HG03520 (cell line): Measurements from ENCODE around the gene MAFB.
A peak's percentile ranks its signal among the peaks of the same experiment; 100 is the strongest.

Source experiments
- ATAC-seq: cut with Tn5 transposase; IDR thresholded peaks from one replicate; pipeline ENCODE4 v1.9.1; 2021; ENCODE audit warnings: mild to moderate bottlenecking, moderate library complexity; ENCODE audit not compliant: unreplicated experiment

Gene MAFB

GRCh38 chr20:40703975-40704530, 15.0 kb upstream of the MAFB start:
- no peak for ATAC-seq

- no peak for ATAC-seq
Observed at GRCh38 chr20:40702504-40702903, 13.5 kb upstream of the MAFB start.

- ATAC-seq: no peak
Observed at GRCh38 chr20:40698744-40699143, 9.7 kb upstream of the MAFB start.

DNA sequence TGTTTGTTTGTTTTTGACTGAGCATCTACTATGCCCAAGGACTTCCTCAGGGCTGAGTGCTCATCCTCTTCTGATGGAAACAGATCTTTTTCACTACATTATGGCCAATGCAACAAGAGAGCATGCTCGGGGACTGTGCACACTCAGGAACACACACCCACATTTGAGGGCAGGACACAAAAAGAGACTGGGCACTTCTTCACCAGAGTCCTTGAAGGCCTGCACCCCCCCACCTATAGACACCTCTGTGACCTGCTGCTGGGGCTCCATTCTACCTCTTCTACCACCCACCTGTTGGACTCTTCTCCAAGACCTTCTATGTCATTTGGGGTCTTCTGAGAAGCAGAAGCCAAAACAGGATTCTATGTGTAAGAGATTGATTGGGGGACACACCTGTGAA, 9.2 kb upstream of the MAFB start:
- ATAC-seq: no peak

DNA sequence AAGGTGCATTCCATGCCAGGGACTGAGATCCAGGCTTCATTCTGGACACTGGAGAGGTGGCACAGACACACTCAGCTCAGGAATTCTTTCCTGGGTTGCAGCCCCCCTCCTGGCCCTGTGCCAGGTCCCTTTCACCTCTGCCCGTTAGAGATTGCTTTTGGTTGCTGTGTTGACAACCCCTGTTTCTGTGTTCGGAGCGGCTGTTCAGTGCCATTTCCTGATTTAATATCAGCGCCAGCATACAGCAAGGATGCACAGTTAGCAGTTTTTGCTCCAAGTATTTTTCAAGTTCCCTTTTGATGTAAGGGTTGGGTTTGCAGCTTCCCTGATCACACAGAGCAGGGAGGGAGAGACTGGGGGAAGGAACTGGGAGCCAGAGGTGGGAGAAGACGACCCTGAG, 8.5 kb upstream of the MAFB start:
- ATAC-seq: no peak

- no peak for ATAC-seq
Observed at GRCh38 chr20:40695214-40695613, 6.2 kb upstream of the MAFB start.

DNA sequence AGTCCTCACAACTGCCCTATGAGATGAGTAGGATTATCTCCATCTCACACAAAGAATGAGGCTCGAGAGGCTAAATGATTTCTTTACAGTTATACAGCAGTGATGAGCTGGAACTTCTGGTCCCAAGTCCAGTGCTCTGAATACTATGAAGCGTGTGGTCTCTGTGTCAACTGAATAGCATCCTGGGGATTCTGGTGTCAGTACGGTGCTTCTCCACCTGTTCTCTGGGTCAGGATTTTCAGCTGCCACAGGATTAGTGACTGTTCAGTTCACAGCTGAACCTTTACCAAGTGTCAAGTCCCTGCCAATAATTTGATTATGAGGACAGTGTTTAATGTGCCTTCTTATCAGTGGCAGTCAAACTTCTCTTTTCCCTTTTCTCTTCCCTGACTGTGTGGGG, 5.2 kb upstream of the MAFB start:
- no peak for ATAC-seq

DNA sequence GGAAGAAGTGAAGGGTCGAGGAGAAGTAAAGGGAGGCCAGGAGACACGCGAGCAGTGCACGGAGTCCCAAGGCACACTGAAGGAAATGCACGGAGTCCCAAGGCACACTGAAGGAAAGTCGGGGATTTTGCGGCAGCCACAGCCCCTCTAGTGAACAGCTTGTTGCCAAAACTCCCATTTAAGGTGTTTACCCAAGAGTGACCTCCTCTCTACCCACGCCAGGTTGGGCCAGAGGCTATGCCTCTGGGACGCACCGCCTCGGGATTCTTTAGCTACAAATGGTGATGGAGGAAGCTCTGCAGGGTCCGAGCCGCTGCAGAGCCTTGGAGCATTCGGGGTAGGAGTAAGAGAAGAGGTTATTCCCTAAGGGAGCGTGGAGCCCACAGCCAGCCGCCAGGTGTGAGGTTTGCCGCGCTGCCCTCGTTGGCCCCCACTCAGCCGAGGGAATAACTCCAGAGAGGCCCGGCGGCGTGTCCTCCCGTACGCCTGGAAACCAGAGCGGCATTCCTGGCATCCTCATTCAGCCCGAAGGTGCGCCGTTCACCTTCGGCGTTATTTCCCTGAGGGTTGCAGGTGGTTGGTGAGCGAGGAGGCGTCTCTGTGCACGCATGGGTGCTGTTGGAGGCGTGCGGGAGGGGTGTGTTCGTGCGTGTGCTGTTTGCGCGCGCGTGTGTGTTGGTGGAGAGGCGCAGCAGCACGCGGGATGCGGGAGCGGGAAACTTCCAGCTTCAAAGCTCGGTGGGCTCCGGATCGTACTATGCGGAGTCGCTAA, 3.4 kb upstream of the MAFB start:
- ATAC-seq: no peak

GRCh38 chr20:40691566-40692239, 2.7 kb upstream of the MAFB start:
- no peak for ATAC-seq

DNA sequence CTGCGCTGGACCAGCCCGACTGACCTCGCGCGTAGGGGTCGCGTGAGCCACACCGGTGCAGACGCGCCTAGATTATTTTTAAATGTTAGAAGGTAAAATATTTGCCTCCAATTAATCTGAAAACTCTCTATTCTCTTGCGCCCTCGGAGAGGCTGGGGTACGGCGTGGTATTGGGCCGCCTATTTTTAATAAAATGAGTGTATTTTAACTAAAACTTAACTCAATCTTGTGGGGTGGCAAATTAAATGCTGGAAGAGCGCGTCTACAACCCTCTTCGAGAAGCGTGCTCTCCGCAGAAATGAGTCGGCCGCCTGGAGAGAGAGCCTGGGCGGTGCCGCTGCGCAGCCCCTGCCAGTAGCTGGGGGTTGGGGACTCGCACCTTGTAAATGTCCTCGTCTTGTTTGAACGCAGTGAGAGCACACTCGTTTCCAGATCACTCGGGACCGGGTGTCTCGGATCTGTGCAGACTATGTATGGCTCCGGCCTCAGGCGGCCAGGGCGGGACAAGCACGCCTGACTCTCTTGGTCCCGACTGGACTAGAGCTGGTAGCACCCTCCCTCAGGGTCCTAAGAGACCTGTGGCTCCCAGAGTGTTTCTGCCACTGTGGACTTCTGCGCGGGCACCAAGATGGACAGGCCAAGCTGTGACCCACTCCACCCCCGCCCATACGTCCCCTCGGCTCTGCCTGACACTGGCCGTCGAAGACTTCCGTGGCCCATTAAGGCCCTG, 2.0 kb upstream of the MAFB start:
- no peak for ATAC-seq

DNA sequence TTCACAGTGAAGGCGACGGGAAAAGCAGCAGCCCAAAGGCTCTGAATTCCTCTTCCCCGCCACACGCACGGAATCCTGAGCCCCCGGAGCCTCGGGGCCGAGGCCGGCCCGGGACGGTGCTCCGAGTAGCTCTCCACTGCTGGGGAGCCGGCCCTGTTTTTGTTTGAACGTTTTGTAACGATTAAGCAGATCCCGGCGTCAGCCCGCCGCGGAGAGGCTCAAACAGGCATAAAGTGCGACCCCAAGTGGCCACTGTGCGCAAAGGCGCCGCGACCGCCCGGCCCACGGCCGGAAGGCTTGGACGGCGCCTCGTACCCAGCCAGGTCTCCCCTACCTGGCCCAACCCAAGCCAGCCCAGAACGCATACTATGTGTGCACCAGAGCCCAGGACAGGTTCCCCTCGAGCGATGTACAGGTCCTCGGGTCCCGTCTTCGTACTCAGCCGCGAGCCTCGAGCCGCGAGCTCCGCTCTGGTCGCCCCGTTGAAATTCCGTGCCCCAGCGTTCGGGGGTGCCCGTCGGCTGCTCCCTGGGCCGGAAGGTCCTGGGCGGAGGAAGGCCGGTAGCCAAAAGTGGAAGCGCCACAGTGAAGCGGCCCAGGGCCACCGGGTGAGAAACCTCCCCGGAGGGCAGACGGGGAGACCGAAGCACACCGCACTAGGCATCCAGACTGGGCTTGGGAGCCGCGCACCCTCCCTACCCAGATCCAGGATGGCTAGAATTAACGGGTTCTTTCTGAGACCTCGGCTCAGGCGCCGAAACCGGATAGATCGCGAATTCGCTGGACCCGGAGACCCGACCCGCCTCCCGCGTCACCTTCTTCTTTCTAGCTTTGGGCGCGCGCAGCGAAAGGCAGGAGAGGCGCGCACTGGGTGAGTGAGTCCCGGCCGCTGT, 1.2 kb upstream of the MAFB start:
- ATAC-seq: peak; percentile 43

GRCh38 chr20:40688129-40689099, 622 bp downstream of the MAFB start:
- peak; percentile 5 for ATAC-seq

DNA sequence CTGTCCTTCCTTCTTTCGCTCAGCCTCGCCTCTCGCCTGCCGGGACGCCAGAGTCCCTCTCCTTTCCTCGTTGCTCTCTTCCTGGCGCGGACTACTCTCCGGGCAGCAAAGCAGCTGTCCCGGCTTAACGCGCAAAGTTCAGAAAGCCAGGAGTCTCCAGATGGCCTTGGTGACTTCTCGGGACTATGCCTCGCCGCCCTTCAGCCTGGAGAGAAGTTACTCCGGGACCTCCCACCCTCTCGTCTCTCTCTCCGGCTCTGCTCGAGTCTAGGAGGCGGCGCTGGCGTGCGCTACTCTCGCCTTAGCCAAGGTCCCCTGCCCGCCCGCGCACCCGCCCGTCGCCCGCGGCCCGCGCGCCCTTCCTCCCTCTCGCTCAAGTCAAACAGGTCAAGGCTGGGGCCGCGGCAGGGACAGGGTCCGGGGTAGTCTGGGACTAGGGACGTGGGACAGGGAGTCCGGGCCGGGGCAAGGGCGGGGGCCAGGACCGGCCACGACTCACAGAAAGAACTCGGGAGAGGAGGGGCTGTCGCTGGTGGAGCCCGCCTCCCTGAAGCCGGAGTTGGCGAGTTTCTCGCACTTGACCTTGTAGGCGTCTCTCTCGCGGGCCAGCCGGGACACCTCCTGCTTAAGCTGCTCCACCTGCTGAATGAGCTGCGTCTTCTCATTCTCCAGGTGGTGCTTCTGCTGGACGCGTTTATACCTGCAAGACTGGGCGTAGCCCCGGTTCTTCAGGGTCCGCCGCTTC, 1.5 kb downstream of the MAFB start:
- ATAC-seq: no peak

- no peak for ATAC-seq
Observed at GRCh38 chr20:40686893-40687292, 2.1 kb downstream of the MAFB start.

DNA sequence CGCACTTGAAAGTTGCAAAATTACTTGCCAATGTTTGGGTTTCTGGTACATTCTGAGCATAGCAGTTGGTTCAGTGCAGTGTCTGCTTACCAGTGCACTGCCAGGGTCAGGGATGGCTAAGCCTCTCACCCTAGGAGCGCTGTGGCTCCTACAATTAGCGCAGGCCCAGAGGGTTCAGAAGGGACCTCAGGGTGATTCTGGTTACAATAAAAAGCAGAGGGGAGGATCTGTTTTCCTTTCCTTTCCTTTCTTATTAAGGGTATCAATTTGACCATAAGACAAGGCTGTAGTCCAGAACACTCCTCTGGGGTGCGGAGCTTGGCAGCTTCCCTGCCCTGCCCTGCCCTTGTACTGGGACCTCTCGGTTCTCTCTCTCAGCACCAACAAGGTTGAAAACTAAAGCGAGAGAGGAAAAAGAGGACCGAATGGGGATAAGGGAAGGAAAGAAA, 2.6 kb downstream of the MAFB start:
- no peak for ATAC-seq

DNA sequence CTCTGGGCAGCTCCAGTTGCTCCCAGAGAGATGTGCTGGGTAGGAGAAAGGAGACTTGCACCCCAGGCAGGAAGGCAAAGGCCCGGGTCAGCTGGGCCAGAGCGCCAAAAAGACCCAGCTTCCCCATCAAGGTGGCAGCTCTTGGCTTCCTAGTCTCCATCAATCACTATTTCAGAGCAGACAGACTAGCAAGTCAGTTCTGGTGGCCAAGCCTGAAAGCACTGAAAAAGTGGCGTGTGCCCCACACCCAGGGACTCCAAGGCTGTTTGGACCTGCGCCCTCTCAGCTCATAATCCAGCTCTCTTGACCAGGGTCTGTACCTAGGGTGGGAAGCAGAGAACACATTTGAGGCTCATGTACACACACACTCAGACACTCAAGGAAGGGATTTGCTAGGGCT, 3.7 kb downstream of the MAFB start:
- ATAC-seq: no peak

DNA sequence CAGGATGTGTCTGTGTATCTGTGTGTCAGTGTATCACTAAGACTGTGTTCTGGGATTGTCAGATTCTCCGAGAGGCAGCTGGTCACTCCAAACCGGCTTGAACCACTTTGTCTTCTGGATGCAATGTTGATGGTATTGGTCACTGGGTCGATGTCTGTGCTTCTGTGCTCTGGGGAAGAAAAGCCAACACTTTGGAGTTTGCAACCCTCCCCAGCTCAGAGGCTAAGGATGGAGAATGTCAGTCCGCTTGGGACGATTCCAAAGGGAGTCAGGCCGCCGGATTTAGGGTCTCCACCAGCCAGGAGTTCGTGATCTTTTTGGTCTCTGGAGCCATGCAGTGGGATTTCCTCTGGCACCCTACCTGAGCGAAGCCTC, 5.2 kb downstream of the MAFB start:
- ATAC-seq: no peak

DNA sequence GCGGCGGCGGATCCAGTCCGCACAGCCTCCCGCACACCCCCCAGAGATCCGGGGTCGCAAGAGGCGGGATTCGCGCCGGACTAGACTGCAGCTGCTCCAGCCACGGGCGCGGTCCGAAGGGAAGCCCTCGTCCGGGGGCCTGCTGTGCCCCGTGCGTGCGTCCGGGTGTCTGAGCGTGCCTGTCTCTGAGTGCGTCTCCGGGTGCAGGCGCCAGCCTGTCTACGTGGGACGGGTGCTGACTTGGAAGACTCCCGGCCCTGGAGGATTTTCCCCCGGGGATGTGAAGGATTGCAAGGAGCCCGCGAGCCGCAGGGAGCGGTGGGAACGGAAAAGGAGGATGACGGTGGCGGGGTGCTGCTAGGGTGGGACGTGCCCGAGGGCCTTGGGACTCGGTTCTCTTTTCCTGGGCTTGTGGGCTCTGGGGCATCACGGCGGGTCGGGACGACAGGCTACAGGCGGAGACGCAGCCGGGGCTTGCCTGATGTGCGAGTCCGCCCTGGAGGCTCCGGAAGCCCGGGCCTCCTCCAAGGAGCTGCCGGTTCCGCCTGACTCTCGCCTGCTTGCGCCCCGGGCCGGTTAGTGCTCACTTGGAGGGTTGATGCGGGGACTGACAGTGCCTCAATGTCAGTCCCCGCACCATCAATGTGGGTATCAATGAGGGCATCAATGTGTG, 5.7 kb downstream of the MAFB start:
- ATAC-seq: no peak
